Thyroid gland (tissue), 4 donors: ENCODE results near the gene KRT20. TPM values are rescaled to one million over a fixed set of nuclear protein-coding genes. Genes with fewer than 3 reads are reported as not detected.

Source experiments
- DNase-seq, 2 donors: peaks; one replicate each; pipeline ENCODE4 v3.0.0-alpha.2; 2019
- H3K27ac ChIP-seq, 3 donors: fragments of 200-600 bp; sonication (generic); 1 replicate in 2 of 3; 2 replicates in 1 of 3; pipeline ENCODE4 v1.5.1; 2016 to 2019; ENCODE audit warnings: mild to moderate bottlenecking in 1 of 3, moderate library complexity in 1 of 3
- H3K27me3 ChIP-seq: fragments of 200-600 bp; sonication (generic); one replicate; pipeline ENCODE4 v1.5.1; 2019
- H3K36me3 ChIP-seq, 2 donors: fragments of 200-600 bp; sonication (generic); one replicate each; pipeline ENCODE4 v1.5.1; 2016 to 2019
- H3K4me1 ChIP-seq, 2 donors: fragments of 200-600 bp; sonication (generic); one replicate each; pipeline ENCODE4 v1.5.1; 2017 to 2019
- H3K4me3 ChIP-seq, 3 donors: fragments of 200-600 bp; sonication (generic); replicated peaks in 1 of 3; 1 replicate in 2 of 3; 2 replicates in 1 of 3; pipeline ENCODE4 v1.5.1; 2016; ENCODE audit warnings: mild to moderate bottlenecking in 1 of 3
- H3K9me3 ChIP-seq: fragments of 200-600 bp; sonication (generic); one replicate; pipeline ENCODE4 v1.5.1; 2017
- POLR2A ChIP-seq, 2 donors: fragments of 450-650 bp; IDR thresholded peaks; one replicate each; pipeline ENCODE4 v1.6.1; 2017; ENCODE audit warnings: antibody characterized with exemption in 2 of 2, mild to moderate bottlenecking in 2 of 2, moderate library complexity in 1 of 2
- WGBS, 2 donors: methylation state at CpG; one replicate each; pipeline ENCODE4 v1.1.5; 2017; 5-methylcytosine and 5-hydroxymethylcytosine counted together
- intact Hi-C: fragments of 100-400 bp; cut with DNase I; formaldehyde crosslinking; loops from one replicate; pipeline ENCODE4 v1.15.1; 2023
- total RNA-seq, 4 donors: library from RNA; depleted of rRNA; stranded (reverse); fragments of >200 nt; gene quantifications; one replicate each; pipeline ENCODE4 v1.2.3, GENCODE V29; 2016
- TF ChIP-seq, protein P1 (sequence below), 6 experiments: fragments of 200-600 bp in 3 of 6; fragments of 450-650 bp in 3 of 6; sonication (generic) in 3 of 6; IDR thresholded peaks; one replicate each; pipeline ENCODE4 v1.5.1; 2016 to 2019; ENCODE audit warnings: antibody characterized with exemption in 6 of 6, mild to moderate bottlenecking in 2 of 6, inconsistent platforms in 1 of 6, moderate library complexity in 1 of 6

The KRT20 gene
- total RNA-seq, 4 donors from 2014 or later: not detected

- WGBS, 2 donors: 0% methylated on average over 5 of the region's 5 CpGs
These were observed 24.3 kb upstream of the KRT20 start for GRCh38 chr17:40909351-40909750.

DNA sequence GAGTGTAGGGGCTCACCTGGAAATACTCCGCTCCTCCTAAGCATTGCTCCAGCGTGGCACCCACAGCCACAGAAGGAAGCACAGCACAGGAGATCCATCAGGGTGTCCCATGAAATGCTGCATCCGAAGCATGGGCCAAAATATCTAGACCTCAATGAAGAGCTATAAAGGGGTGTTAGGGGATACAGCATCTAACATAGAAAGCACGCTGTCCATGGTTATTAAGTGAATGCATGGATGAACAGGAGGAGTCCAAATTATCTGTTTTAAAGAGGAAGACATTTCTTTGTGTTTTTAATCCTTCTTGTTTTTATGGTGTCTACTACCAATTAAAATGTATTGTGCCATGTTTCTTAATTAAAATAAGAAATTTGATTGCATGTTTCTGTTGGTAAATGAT is 21.6 kb upstream of the KRT20 start:
- Histone ChIP-seq H3K27ac (no peak overlapping the region), H3K4me1 (peaks cover 0 to 6% of the 10 kb centered on the region in 2 donors), H3K4me3 (no peak overlapping the region), H3K36me3 (no peaks in the 10 kb centered on the region), H3K9me3 (no peaks in the 10 kb centered on the region), H3K27me3 (no peaks in the 10 kb centered on the region)
- no peak for DNase-seq
- TF ChIP-seq POLR2A (IDR thresholded peaks at IDR 0.05): no peak
- TF ChIP-seq, protein P1, sequence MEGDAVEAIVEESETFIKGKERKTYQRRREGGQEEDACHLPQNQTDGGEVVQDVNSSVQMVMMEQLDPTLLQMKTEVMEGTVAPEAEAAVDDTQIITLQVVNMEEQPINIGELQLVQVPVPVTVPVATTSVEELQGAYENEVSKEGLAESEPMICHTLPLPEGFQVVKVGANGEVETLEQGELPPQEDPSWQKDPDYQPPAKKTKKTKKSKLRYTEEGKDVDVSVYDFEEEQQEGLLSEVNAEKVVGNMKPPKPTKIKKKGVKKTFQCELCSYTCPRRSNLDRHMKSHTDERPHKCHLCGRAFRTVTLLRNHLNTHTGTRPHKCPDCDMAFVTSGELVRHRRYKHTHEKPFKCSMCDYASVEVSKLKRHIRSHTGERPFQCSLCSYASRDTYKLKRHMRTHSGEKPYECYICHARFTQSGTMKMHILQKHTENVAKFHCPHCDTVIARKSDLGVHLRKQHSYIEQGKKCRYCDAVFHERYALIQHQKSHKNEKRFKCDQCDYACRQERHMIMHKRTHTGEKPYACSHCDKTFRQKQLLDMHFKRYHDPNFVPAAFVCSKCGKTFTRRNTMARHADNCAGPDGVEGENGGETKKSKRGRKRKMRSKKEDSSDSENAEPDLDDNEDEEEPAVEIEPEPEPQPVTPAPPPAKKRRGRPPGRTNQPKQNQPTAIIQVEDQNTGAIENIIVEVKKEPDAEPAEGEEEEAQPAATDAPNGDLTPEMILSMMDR (IDR thresholded peaks at IDR 0.05): no peak
- intact Hi-C loops: loop anchor here (5.0 kb wide), 1 partner anchor 741 kb away; no protein-coding TSS in a partner anchor
- 80 to 85% methylated on average over 4 of the region's 4 CpGs for WGBS, 2 donors

More at GRCh38 chr17:40909351-40909750, 24.3 kb upstream of the KRT20 start:
- intact Hi-C loops: loop anchor here (5.0 kb wide), 1 partner anchor 738 kb away; no protein-coding TSS in a partner anchor
- DNase-seq: peak; percentile 80 to 90
- H3K27ac ChIP-seq: no peak overlapping the region
- H3K27me3 ChIP-seq: no peaks in the 10 kb centered on the region
- H3K4me1 ChIP-seq: peaks cover 0 to 6% of the 10 kb centered on the region in 2 donors
- TF ChIP-seq POLR2A (IDR thresholded peaks at IDR 0.05): no peak
- TF ChIP-seq, protein P1 (IDR thresholded peaks at IDR 0.05): peak; percentile 16 to 88 (median 76)
- no peaks in the 10 kb centered on the region for H3K9me3 ChIP-seq
- no peaks in the 10 kb centered on the region for H3K36me3 ChIP-seq
- no peak overlapping the region for H3K4me3 ChIP-seq

DNA sequence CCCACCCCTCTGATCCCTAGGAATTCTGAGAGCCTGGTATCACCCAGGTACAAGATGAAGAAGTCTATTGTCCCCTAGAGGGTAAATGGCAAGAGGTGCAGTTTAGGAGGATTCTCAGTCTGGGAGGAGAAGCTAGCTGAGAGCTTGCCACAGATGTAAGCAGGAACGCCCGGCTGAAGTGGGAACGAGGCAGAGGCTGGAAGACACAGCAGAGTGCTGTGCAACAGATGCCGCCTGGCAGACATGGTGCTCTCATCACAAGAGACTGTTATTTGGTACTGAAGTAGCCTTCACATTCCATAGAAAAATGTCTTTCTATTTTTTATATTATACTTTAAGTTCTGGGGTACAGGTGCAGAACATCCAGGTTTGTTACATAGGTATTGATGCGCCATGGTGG is 20.3 kb upstream of the KRT20 start:
- no peak for TF ChIP-seq POLR2A (IDR thresholded peaks at IDR 0.05)
- TF ChIP-seq, protein P1 (IDR thresholded peaks at IDR 0.05): no peak
- no peak for DNase-seq
- Histone ChIP-seq H3K27me3 (no peaks in the 10 kb centered on the region), H3K4me1 (peaks cover 0 to 6% of the 10 kb centered on the region in 2 donors), H3K9me3 (no peaks in the 10 kb centered on the region), H3K4me3 (no peak overlapping the region), H3K36me3 (no peaks in the 10 kb centered on the region), H3K27ac (no peak overlapping the region)
- intact Hi-C loops: loop anchor here (5.0 kb wide), 1 partner anchor 742 kb away; no protein-coding TSS in a partner anchor
- WGBS, 2 donors: 88 to 89% methylated on average over 5 of the region's 5 CpGs

GRCh38 chr17:40903129-40903847 is 18.2 kb upstream of the KRT20 start:
- Histone ChIP-seq H3K36me3 (no peaks in the 10 kb centered on the region), H3K9me3 (no peaks in the 10 kb centered on the region), H3K4me1 (no peaks in the 10 kb centered on the region), H3K27me3 (no peaks in the 10 kb centered on the region), H3K27ac (no peak overlapping the region), H3K4me3 (no peak overlapping the region)
- 69 to 70% methylated on average over 12 of the region's 12 CpGs for WGBS, 2 donors
- intact Hi-C loops: no loop called here
- TF ChIP-seq POLR2A (IDR thresholded peaks at IDR 0.05): no peak
- TF ChIP-seq, protein P1 (IDR thresholded peaks at IDR 0.05): no peak
- DNase-seq: no peak

- WGBS, 2 donors: 79 to 87% methylated on average over 4 of the region's 4 CpGs
- Histone ChIP-seq H3K36me3 (no peaks in the 10 kb centered on the region), H3K27me3 (no peaks in the 10 kb centered on the region), H3K4me3 (no peak overlapping the region), H3K9me3 (no peaks in the 10 kb centered on the region), H3K27ac (no peak overlapping the region), H3K4me1 (no peaks in the 10 kb centered on the region)
- intact Hi-C loops: no loop called here
- no peak for TF ChIP-seq POLR2A (IDR thresholded peaks at IDR 0.05)
- TF ChIP-seq, protein P1 (IDR thresholded peaks at IDR 0.05): no peak
- DNase-seq: no peak
These were observed 17.5 kb upstream of the KRT20 start for GRCh38 chr17:40902498-40902897.
